Measurements from ENCODE around the gene PRUNE2.

- TF ChIP-seq CTCF (IDR thresholded peaks at IDR 0.05; ENCODE audit: low read depth, low read length, poor library complexity, severe bottlenecking), result no peak
- no peak for TF ChIP-seq EZH2phosphoT487 (IDR thresholded peaks at IDR 0.05; ENCODE audit: borderline replicate concordance, low read length)
Observed at GRCh38 chr9:76654051-76654461, 251.9 kb downstream of the PRUNE2 start.
